Loucy (cell line): Measurements from ENCODE around the gene DLGAP1.

ENCODE experiments used
- H2AFZ ChIP-seq: fragments of 200-600 bp; sonication (generic); 2 replicates; pipeline ENCODE4 v1.6.0; 2016; ENCODE audit warnings: antibody characterized with exemption, mild to moderate bottlenecking, low read length, moderate library complexity
- H3F3A ChIP-seq: fragments of 200-600 bp; 2 replicates; pipeline ENCODE4 v1.6.0; 2016; ENCODE audit warnings: antibody characterized with exemption, low read depth, mild to moderate bottlenecking
- H3K27me3 ChIP-seq: fragments of 200-600 bp; sonication (generic); 2 replicates; pipeline ENCODE4 v1.6.1; 2014; ENCODE audit warnings: low read length, mild to moderate bottlenecking; ENCODE audit not compliant: insufficient read depth, poor library complexity, severe bottlenecking
- H3K36me3 ChIP-seq: fragments of 200-600 bp; sonication (generic); 2 replicates; pipeline ENCODE4 v1.6.1; 2016; ENCODE audit warnings: low read length; ENCODE audit not compliant: insufficient read depth
- H3K4me1 ChIP-seq: fragments of 200-600 bp; sonication (generic); 2 replicates; pipeline ENCODE4 v1.5.1; 2014; ENCODE audit warnings: low read length, mild to moderate bottlenecking; ENCODE audit not compliant: insufficient read depth, poor library complexity, severe bottlenecking
- H3K4me2 ChIP-seq: fragments of 200-600 bp; sonication (generic); 2 replicates; pipeline ENCODE4 v1.6.0; 2014; ENCODE audit warnings: antibody characterized with exemption, low read length, low read depth, mild to moderate bottlenecking; ENCODE audit not compliant: poor library complexity, severe bottlenecking
- H3K4me3 ChIP-seq: fragments of 200-600 bp; sonication (generic); 2 replicates; pipeline ENCODE4 v1.5.1; 2014; ENCODE audit warnings: low read length, mild to moderate bottlenecking, mixed read lengths; ENCODE audit not compliant: poor library complexity, severe bottlenecking
- H3K79me2 ChIP-seq: fragments of 200-600 bp; sonication (generic); 2 replicates; pipeline ENCODE4 v1.6.1; 2014; ENCODE audit warnings: low read length; ENCODE audit not compliant: insufficient read depth
- H3K9ac ChIP-seq: fragments of 200-600 bp; sonication (generic); 2 replicates; pipeline ENCODE4 v1.6.0; 2014; ENCODE audit warnings: mild to moderate bottlenecking, low read depth, low read length, moderate library complexity; ENCODE audit not compliant: poor library complexity, severe bottlenecking
- H3K9me2 ChIP-seq: fragments of 200-600 bp; sonication (generic); replicated peaks from 2 replicates; pipeline ENCODE4 v1.6.1; 2016; ENCODE audit warnings: low read depth, low read length, mixed read lengths
- H3K9me3 ChIP-seq: fragments of 200-600 bp; sonication (generic); 2 replicates; pipeline ENCODE4 v1.6.1; 2014; ENCODE audit warnings: mild to moderate bottlenecking, antibody characterized with exemption, low read length, low read depth; ENCODE audit not compliant: insufficient read depth
- H4K20me1 ChIP-seq: fragments of 200-600 bp; sonication (generic); 2 replicates; pipeline ENCODE4 v1.6.0; 2014; ENCODE audit warnings: antibody characterized with exemption, low read length, mild to moderate bottlenecking; ENCODE audit not compliant: insufficient read depth, poor library complexity, severe bottlenecking
- CTCF ChIP-seq: fragments of 200-600 bp; sonication (generic); conservative IDR thresholded peaks from 2 replicates; pipeline ENCODE4 v1.5.1; 2014; ENCODE audit warnings: mild to moderate bottlenecking, antibody characterized with exemption, low read length
- EZH2phosphoT487 ChIP-seq: fragments of 200-600 bp; IDR thresholded peaks from 2 replicates; pipeline ENCODE4 v1.6.1; 2018; ENCODE audit warnings: antibody characterized with exemption, mild to moderate bottlenecking, moderate library complexity, borderline replicate concordance

The DLGAP1 gene

GRCh38 chr18:3814816-3815215 is 640.3 kb downstream of the DLGAP1 start:
- Histone ChIP-seq H3K36me3 (no peaks in the 10 kb centered on the region), H3K4me2 (no peak overlapping the region), H3K27me3 (no peaks in the 10 kb centered on the region)

GRCh38 chr18:3810296-3810695 is 644.8 kb downstream of the DLGAP1 start:
- Histone ChIP-seq H3K79me2 (no peaks in the 10 kb centered on the region), H2AFZ (no peak overlapping the region), H3K4me1 (no peaks in the 10 kb centered on the region), H4K20me1 (no peaks in the 10 kb centered on the region), H3K4me2 (no peak overlapping the region), H3K27me3 (no peaks in the 10 kb centered on the region), H3K4me3 (no peak overlapping the region), H3F3A (no peaks in the 10 kb centered on the region), H3K36me3 (no peaks in the 10 kb centered on the region), H3K9ac (no peak overlapping the region), H3K9me3 (no peaks in the 10 kb centered on the region), H3K9me2 (no peaks in the 10 kb centered on the region)
- TF ChIP-seq EZH2phosphoT487 (no peak), CTCF (no peak)

More at GRCh38 chr18:3814816-3815215, 640.3 kb downstream of the DLGAP1 start:
- Histone ChIP-seq H3K9me3 (no peaks in the 10 kb centered on the region), H3K4me1 (no peaks in the 10 kb centered on the region), H3K4me3 (no peak overlapping the region), H3K9me2 (no peaks in the 10 kb centered on the region), H3K9ac (no peak overlapping the region), H4K20me1 (no peaks in the 10 kb centered on the region), H2AFZ (no peak overlapping the region), H3K79me2 (no peaks in the 10 kb centered on the region), H3F3A (no peaks in the 10 kb centered on the region)
- no peak for TF ChIP-seq CTCF

GRCh38 chr18:3808985-3809780 is 645.9 kb downstream of the DLGAP1 start:
- no peak for TF ChIP-seq EZH2phosphoT487
- TF ChIP-seq CTCF = no peak
- Histone ChIP-seq H3K36me3 (no peaks in the 10 kb centered on the region), H3K79me2 (no peaks in the 10 kb centered on the region), H3K9me3 (no peaks in the 10 kb centered on the region), H3K4me1 (no peaks in the 10 kb centered on the region), H3K27me3 (no peaks in the 10 kb centered on the region), H3K9me2 (no peaks in the 10 kb centered on the region), H3K4me2 (no peak overlapping the region), H3K4me3 (no peak overlapping the region), H4K20me1 (no peaks in the 10 kb centered on the region), H3F3A (no peaks in the 10 kb centered on the region), H3K9ac (no peak overlapping the region), H2AFZ (no peak overlapping the region)
